ACC112 (cell line): Measurements from ENCODE around the gene LDAH.

Experiments
- H2AFZ ChIP-seq: fragments of 200-600 bp; sonication (generic); one replicate; pipeline ENCODE4 v1.6.0; 2017; ENCODE audit warnings: antibody characterized with exemption, low read length; ENCODE audit not compliant: unreplicated experiment
- H3K27ac ChIP-seq: fragments of 200-600 bp; sonication (generic); 2 replicates; pipeline ENCODE4 v1.5.1; 2014; ENCODE audit warnings: low read depth, mild to moderate bottlenecking, antibody characterized with exemption, low read length, moderate library complexity
- H3K27me3 ChIP-seq: fragments of 200-600 bp; sonication (generic); 2 replicates; pipeline ENCODE4 v1.6.1; 2014; ENCODE audit warnings: mild to moderate bottlenecking, antibody characterized with exemption, low read length, moderate library complexity, mixed read lengths; ENCODE audit not compliant: insufficient read depth
- H3K36me3 ChIP-seq: fragments of 200-600 bp; sonication (generic); 2 replicates; pipeline ENCODE4 v1.6.1; 2016; ENCODE audit warnings: mild to moderate bottlenecking, antibody characterized with exemption, low read length, moderate library complexity, mixed read lengths; ENCODE audit not compliant: insufficient read depth
- H3K4me1 ChIP-seq: fragments of 200-600 bp; sonication (generic); one replicate; pipeline ENCODE4 v1.6.1; 2016; ENCODE audit warnings: low read length, mixed read lengths; ENCODE audit not compliant: insufficient read depth, unreplicated experiment, control insufficient read depth
- H3K4me3 ChIP-seq: fragments of 200-600 bp; sonication (generic); 2 replicates; pipeline ENCODE4 v1.5.1; 2014; ENCODE audit warnings: mild to moderate bottlenecking, low read depth, low read length
- H3K79me2 ChIP-seq: fragments of 200-600 bp; sonication (generic); one replicate; pipeline ENCODE4 v1.6.0; 2016; ENCODE audit warnings: low read length; ENCODE audit not compliant: control insufficient read depth, unreplicated experiment, insufficient read depth

LDAH gene

GRCh38 chr2:20752293-20752692 lies 70.6 kb downstream of the LDAH start:
- H3K36me3 ChIP-seq, result peaks cover 7% of the 10 kb centered on the region
- no peaks in the 10 kb centered on the region for H3K79me2 ChIP-seq
- H2AFZ ChIP-seq, result no peak overlapping the region

DNA sequence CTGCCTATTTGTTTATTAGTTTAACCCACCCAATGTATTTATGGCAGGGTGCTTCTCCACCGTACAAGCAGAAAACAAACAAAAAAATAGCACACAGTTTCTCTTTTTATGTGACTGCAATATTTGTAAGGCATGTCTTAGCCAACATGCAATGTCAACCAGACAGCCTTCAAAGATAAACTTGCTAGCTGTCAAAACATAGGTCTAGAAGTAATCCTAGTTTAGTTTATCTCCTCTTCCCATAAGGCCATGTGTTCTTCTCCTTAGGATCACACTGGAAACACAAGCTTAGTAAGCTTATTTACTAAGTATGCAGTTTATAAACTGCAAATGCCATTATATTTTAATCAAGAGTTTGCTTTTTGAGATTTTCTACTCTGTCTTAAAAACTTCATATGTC lies 75.6 kb downstream of the LDAH start:
- no peak overlapping the region for H3K27ac ChIP-seq

More at GRCh38 chr2:20752293-20752692, 70.6 kb downstream of the LDAH start:
- H3K4me1 ChIP-seq, result no peaks in the 10 kb centered on the region
- H3K27me3 ChIP-seq, result no peaks in the 10 kb centered on the region
- no peak overlapping the region for H3K4me3 ChIP-seq
- no peak overlapping the region for H3K27ac ChIP-seq

GRCh38 chr2:20745924-20746555 lies 76.9 kb downstream of the LDAH start:
- Histone ChIP-seq H3K4me1 (no peaks in the 10 kb centered on the region), H2AFZ (no peak overlapping the region), H3K79me2 (no peaks in the 10 kb centered on the region), H3K36me3 (no peaks in the 10 kb centered on the region), H3K27me3 (no peaks in the 10 kb centered on the region), H3K27ac (no peak overlapping the region), H3K4me3 (no peak overlapping the region)

More for the DNA sequence above, 75.6 kb downstream of the LDAH start:
- Histone ChIP-seq H3K4me3 (no peak overlapping the region), H3K4me1 (no peaks in the 10 kb centered on the region), H3K79me2 (no peaks in the 10 kb centered on the region), H3K27me3 (no peaks in the 10 kb centered on the region), H3K36me3 (peaks cover 1% of the 10 kb centered on the region), H2AFZ (no peak overlapping the region)

DNA sequence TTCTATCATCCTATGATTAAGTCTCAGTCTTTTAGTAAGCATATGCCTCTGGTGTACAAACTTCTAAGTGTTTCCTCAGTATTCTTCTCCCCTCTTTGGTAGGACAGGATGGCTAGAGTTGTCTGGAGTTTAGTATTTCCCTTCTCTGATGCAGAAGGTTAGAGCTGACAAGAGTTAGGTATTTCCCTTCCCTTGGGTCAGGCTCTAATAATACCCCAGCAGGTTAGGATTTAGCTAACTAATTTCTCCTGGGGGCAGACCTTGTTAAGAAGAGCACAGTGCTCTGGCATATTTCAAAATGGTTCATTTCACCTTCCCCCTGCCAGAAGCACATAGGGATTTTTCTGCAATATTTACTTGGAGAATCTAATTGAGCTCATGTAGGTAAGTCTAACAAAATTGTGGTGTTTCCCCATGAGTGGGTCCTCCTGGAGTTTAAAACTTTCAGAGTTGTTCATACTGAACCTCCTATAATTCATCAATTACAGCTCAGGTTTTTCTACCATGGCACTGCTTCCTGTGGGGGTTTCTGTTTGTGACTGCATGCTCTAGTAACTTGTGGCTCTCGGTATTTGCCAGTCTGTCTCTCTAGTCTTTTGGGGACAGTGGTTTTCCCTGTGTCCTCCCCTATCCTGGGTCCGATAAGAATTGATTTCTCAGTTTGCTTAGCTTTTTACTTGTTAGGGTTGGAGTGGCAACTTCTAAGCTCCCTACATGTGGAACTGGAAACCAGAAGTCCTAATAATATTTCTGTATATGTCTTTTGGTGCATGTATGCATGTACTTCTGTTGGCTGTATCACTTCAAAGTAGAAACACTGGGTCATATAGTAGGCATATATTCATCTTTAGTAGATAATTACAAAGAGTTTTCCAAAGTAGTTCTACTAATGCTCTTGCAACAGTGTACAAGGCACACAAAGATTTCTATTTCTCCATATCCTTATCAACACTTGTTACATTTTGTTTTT lies 78.2 kb downstream of the LDAH start:
- Histone ChIP-seq H3K79me2 (no peaks in the 10 kb centered on the region), H2AFZ (no peak overlapping the region), H3K4me1 (no peaks in the 10 kb centered on the region), H3K27me3 (no peaks in the 10 kb centered on the region), H3K4me3 (no peak overlapping the region), H3K36me3 (no peaks in the 10 kb centered on the region), H3K27ac (no peak overlapping the region)

- Histone ChIP-seq H3K79me2 (no peaks in the 10 kb centered on the region), H3K36me3 (no peaks in the 10 kb centered on the region), H3K4me3 (no peak overlapping the region), H3K27me3 (no peaks in the 10 kb centered on the region), H3K4me1 (no peaks in the 10 kb centered on the region), H3K27ac (no peak overlapping the region), H2AFZ (no peak overlapping the region)
Measured at GRCh38 chr2:20738772-20739171, 84.1 kb downstream of the LDAH start.

DNA sequence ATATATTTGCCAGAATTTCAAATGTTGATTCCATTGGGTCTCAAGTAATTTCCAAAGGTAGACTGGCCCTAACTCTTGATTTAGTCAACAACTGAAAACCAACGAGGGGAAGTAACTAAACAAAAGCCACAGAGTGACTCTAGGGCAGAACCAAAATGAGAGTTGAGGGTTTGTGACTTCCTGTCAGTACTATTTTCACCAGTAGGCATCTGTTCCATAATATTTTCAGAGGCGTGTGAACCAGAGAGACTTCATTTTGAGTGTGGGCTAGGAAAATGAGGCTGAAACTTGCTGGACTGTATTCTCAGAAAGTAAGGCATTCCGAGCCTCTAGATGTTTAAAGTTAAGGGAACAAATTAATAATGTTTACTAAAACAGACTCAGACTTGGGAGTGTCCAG lies 85.4 kb downstream of the LDAH start:
- Histone ChIP-seq H2AFZ (no peak overlapping the region), H3K4me3 (no peak overlapping the region), H3K27me3 (no peaks in the 10 kb centered on the region), H3K4me1 (no peaks in the 10 kb centered on the region), H3K27ac (no peak overlapping the region), H3K79me2 (no peaks in the 10 kb centered on the region), H3K36me3 (no peaks in the 10 kb centered on the region)

DNA sequence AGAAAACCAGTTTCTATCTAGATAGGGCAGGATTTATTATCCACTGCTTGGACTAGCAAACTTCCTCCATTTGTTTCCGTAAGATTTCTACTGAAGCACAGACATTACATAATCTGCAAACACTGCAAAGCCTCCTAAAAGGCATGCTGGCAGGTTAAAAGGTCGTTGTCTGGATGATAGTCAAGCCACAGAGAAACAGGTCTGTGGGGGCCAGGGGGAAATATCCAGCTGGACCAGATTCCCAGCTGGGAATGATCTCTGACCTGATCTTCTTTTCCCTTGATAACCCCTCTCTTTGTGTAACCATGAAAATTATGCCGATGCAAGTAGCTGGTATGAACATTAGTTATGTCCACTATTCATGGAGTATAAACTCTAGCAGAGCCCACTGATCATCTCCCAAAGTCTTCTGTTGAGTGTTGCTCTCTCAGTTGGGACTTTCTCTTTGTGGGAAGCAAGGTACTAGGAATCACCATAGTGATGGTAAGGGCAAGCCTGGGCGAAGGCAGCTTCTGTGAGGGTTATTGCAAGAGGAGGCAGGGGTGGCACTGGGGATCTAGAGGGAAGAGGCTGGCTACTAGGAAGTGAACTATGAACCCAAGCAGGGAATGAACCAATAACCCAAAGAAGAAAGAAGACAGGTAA lies 94.7 kb downstream of the LDAH start:
- H3K27me3 ChIP-seq, result no peaks in the 10 kb centered on the region
- no peak overlapping the region for H3K27ac ChIP-seq
- H3K36me3 ChIP-seq, result peaks cover 7% of the 10 kb centered on the region; the same call in 1 of the 2 replicates
- H3K79me2 ChIP-seq, result no peaks in the 10 kb centered on the region
- no peak overlapping the region for H3K4me3 ChIP-seq
- no peak overlapping the region for H2AFZ ChIP-seq
- no peaks in the 10 kb centered on the region for H3K4me1 ChIP-seq

- Histone ChIP-seq H2AFZ (no peak overlapping the region), H3K27ac (no peak overlapping the region), H3K4me3 (no peak overlapping the region), H3K4me1 (no peaks in the 10 kb centered on the region), H3K79me2 (no peaks in the 10 kb centered on the region), H3K27me3 (no peaks in the 10 kb centered on the region), H3K36me3 (peaks cover 7% of the 10 kb centered on the region; the same call in 1 of the 2 replicates)
Measured at GRCh38 chr2:20726913-20727312, 96.0 kb downstream of the LDAH start.

DNA sequence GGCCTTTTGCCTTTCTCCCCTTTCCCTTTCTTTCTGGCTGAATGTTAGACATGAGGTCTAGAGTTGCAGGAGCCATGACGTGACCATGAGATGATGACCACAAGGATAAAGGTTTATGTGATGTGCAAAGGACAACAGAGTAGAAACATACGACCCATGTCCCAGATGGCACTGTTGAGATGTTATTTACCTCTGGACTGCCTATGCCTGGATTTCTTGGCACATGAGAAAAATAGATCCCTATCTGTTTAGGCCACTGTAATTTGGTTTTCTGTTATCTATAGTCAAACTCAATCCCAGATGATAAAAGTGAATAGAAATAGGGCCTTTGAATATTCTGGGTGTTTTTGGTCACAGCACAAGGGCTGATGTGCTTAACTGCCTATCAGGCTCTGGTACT lies 97.1 kb downstream of the LDAH start:
- no peaks in the 10 kb centered on the region for H3K27me3 ChIP-seq

DNA sequence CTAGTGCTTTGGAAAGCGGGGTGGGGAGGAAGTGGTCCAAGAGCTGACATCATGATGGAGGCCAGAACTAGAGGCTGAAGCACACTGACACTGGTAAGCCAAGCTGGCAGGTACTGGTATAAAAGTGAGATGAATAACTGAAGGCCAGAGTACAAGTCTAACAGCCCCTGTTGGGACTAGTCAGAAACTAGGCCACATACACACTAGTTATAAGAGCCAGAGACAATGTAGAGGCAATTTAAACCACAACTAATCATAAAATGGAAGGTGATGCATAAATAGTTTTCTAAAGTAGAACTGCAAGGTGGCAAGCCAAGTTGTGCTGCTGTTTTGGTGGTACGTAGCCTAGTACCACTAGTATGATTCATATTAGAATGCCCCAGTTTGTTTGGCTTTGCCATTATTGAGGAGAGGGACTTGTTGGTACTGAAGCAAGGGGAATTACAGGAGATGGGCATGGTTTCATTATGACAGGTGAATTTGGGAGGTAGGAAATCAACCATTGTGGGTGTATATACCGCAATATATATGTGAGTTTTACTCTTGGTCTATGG lies 98.3 kb downstream of the LDAH start:
- no peaks in the 10 kb centered on the region for H3K4me1 ChIP-seq
- H2AFZ ChIP-seq, result no peak overlapping the region
- H3K4me3 ChIP-seq, result no peak overlapping the region
- peaks cover 7% of the 10 kb centered on the region; the same call in 1 of the 2 replicates for H3K36me3 ChIP-seq
- no peaks in the 10 kb centered on the region for H3K27me3 ChIP-seq
- H3K27ac ChIP-seq, result no peak overlapping the region
- H3K79me2 ChIP-seq, result no peaks in the 10 kb centered on the region

More for the DNA sequence above, 97.1 kb downstream of the LDAH start:
- Histone ChIP-seq H3K4me1 (no peaks in the 10 kb centered on the region), H2AFZ (no peak overlapping the region), H3K36me3 (peaks cover 7% of the 10 kb centered on the region; the same call in 1 of the 2 replicates), H3K4me3 (no peak overlapping the region), H3K79me2 (no peaks in the 10 kb centered on the region), H3K27ac (no peak overlapping the region)
